ENCODE results near the gene C10orf95. TPM values are rescaled to one million over a fixed set of nuclear protein-coding genes. Genes with fewer than 3 reads are reported as not detected.
A peak's percentile ranks its signal among the peaks of the same experiment; 100 is the strongest.

C10orf95 gene
- total and polyA plus RNA-seq, 2 of the 13 experiments (the other 11 are each of a cell fraction or from before 2014, with no cell fraction given), result 0.05 to 0.07 TPM

GRCh38 chr10:102434394-102435132 lies 16.8 kb downstream of the C10orf95 start (continued):
- TF ChIP-seq, protein P1, sequence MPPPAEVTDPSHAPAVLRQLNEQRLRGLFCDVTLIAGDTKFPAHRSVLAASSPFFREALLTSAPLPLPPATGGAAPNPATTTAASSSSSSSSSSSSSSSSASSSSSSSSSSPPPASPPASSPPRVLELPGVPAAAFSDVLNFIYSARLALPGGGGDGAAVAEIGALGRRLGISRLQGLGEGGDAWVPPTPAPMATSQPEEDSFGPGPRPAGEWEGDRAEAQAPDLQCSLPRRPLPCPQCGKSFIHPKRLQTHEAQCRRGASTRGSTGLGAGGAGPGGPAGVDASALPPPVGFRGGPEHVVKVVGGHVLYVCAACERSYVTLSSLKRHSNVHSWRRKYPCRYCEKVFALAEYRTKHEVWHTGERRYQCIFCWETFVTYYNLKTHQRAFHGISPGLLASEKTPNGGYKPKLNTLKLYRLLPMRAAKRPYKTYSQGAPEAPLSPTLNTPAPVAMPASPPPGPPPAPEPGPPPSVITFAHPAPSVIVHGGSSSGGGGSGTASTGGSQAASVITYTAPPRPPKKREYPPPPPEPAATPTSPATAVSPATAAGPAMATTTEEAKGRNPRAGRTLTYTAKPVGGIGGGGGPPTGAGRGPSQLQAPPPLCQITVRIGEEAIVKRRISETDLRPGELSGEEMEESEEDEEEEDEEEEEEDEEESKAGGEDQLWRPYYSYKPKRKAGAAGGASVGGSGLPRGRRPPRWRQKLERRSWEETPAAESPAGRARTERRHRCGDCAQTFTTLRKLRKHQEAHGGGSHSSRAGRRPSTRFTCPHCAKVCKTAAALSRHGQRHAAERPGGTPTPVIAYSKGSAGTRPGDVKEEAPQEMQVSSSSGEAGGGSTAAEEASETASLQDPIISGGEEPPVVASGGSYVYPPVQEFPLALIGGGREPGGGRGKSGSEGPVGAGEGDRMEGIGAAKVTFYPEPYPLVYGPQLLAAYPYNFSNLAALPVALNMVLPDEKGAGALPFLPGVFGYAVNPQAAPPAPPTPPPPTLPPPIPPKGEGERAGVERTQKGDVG (CRISPR knock-in tag; IDR thresholded peaks at IDR 0.05; ENCODE audit: borderline replicate concordance), result no peak
- no peak for TF ChIP-seq SYNCRIP (IDR thresholded peaks at IDR 0.05; ENCODE audit: insufficient read depth, low read depth, low read length)
- TF ChIP-seq TBP (CRISPR knock-in tag; IDR thresholded peaks at IDR 0.05), result no peak
- TF ChIP-seq ZSCAN25 (CRISPR knock-in tag; IDR thresholded peaks at IDR 0.05), result peak; percentile 78
- peak; percentile 52; the same call in 1 of the 2 replicates for TF ChIP-seq THAP11 (CRISPR knock-in tag; IDR thresholded peaks at IDR 0.05)
- TF ChIP-seq, protein P2, sequence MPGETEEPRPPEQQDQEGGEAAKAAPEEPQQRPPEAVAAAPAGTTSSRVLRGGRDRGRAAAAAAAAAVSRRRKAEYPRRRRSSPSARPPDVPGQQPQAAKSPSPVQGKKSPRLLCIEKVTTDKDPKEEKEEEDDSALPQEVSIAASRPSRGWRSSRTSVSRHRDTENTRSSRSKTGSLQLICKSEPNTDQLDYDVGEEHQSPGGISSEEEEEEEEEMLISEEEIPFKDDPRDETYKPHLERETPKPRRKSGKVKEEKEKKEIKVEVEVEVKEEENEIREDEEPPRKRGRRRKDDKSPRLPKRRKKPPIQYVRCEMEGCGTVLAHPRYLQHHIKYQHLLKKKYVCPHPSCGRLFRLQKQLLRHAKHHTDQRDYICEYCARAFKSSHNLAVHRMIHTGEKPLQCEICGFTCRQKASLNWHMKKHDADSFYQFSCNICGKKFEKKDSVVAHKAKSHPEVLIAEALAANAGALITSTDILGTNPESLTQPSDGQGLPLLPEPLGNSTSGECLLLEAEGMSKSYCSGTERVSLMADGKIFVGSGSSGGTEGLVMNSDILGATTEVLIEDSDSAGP (CRISPR knock-in tag; IDR thresholded peaks at IDR 0.05; ENCODE audit: borderline replicate concordance), result peak; percentile 77; the same call in 1 of the 2 replicates
- no peak for TF ChIP-seq TRIM24 (CRISPR knock-in tag; IDR thresholded peaks at IDR 0.05)
- TF ChIP-seq ZNF878 (CRISPR knock-in tag; IDR thresholded peaks at IDR 0.05), result no peak
- no peak for TF ChIP-seq TP53 (CRISPR knock-in tag; conservative IDR thresholded peaks at IDR 0.05)
- TF ChIP-seq PCBP2 (optimal IDR thresholded peaks at IDR 0.05; ENCODE audit: low read depth, low read length, poor library complexity, severe bottlenecking), result no peak
- TF ChIP-seq ZNF496 (CRISPR knock-in tag; IDR thresholded peaks at IDR 0.05; ENCODE audit: insufficient replicate concordance), result no peak
- no peak for TF ChIP-seq ZNF674 (CRISPR knock-in tag; IDR thresholded peaks at IDR 0.05; ENCODE audit: low read depth)
- TF ChIP-seq CSRNP2 (CRISPR knock-in tag; conservative IDR thresholded peaks at IDR 0.05; ENCODE audit: low read depth), result no peak
- no peak for TF ChIP-seq ARHGAP35 (CRISPR knock-in tag; IDR thresholded peaks at IDR 0.05; ENCODE audit: borderline replicate concordance)
- peak; percentile 82 for TF ChIP-seq SAP130 (CRISPR knock-in tag; IDR thresholded peaks at IDR 0.05; ENCODE audit: low read depth)
- no peak for TF ChIP-seq ISX (CRISPR knock-in tag; conservative IDR thresholded peaks at IDR 0.05)
- no peak for TF ChIP-seq ZBTB46 (CRISPR knock-in tag; IDR thresholded peaks at IDR 0.05; ENCODE audit: borderline replicate concordance)
- no peak for TF ChIP-seq U2AF1 (optimal IDR thresholded peaks at IDR 0.05; ENCODE audit: low read depth, low read length)
- no peak for TF ChIP-seq ZNF225 (CRISPR knock-in tag; IDR thresholded peaks at IDR 0.05)
- no peak for TF ChIP-seq POGZ (CRISPR knock-in tag; IDR thresholded peaks at IDR 0.05)
- no peak for TF ChIP-seq NFYC (CRISPR knock-in tag; IDR thresholded peaks at IDR 0.05)
- no peak for TF ChIP-seq ETV6 (CRISPR knock-in tag; conservative IDR thresholded peaks at IDR 0.05)
